ENCODE results near the gene KIAA0319L. TPM values are rescaled to one million over a fixed set of nuclear protein-coding genes. Genes with fewer than 3 reads are reported as not detected.
"Not testable (repeated sequence)": the region's sequence is repeated elsewhere in the genome, so short reads cannot be mapped to it uniquely, and the experiment has no call there.

The KIAA0319L gene
- total and polyA plus RNA-seq, 5 donors: 31.8 to 67.0 (median 58.5) TPM

DNA sequence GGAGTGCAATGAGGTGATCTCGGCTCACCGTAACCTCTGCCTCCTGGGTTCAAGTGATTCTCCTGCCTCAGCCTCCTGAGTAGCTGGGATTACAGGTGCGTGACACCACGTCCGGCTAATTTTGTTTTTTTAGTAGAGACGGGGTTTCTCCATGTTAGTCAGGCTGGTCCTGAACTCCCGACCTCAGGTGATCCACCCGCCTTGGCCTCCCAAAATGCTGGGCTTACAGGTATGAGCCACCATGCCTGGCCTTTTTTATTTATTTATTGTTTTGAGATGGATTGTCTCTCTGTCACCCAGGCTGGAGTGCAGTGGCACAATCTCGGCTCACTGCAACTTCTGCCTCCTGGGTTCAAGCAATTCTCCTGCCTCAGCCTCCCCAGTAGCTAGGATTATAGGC, 24.4 kb upstream of the KIAA0319L start:
- DNase-seq; intact Hi-C loops (cut with DNase I); ATAC-seq; H3K4me3 ChIP-seq (ENCODE audit: low read length); H3K4me1 ChIP-seq (ENCODE audit: control insufficient read depth, insufficient read depth, low read length); H3K27ac ChIP-seq (ENCODE audit: low read length); H3K9me3 ChIP-seq (ENCODE audit: control insufficient read depth, low read length); H3K27me3 ChIP-seq (ENCODE audit: control insufficient read depth, insufficient read depth): not testable (repeated sequence)
- WGBS: 96% methylated on average over 9 of the region's 9 CpGs

- H3K9me3 ChIP-seq (ENCODE audit: control insufficient read depth, low read length): no peaks in the 10 kb centered on the region
- no peak overlapping the region for H3K27ac ChIP-seq (ENCODE audit: low read length)
- no peak overlapping the region for H3K4me3 ChIP-seq (ENCODE audit: low read length)
- WGBS: 75% methylated on average over 4 of the region's 4 CpGs
- no peaks in the 10 kb centered on the region for H3K27me3 ChIP-seq (ENCODE audit: control insufficient read depth, insufficient read depth)
- no peak for DNase-seq
- no peak for ATAC-seq
- intact Hi-C loops (cut with DNase I): no loop called here
- peaks cover 4% of the 10 kb centered on the region for H3K4me1 ChIP-seq (ENCODE audit: control insufficient read depth, insufficient read depth, low read length)
These were observed 23.8 kb upstream of the KIAA0319L start for GRCh38 chr1:35580949-35581388.

DNA sequence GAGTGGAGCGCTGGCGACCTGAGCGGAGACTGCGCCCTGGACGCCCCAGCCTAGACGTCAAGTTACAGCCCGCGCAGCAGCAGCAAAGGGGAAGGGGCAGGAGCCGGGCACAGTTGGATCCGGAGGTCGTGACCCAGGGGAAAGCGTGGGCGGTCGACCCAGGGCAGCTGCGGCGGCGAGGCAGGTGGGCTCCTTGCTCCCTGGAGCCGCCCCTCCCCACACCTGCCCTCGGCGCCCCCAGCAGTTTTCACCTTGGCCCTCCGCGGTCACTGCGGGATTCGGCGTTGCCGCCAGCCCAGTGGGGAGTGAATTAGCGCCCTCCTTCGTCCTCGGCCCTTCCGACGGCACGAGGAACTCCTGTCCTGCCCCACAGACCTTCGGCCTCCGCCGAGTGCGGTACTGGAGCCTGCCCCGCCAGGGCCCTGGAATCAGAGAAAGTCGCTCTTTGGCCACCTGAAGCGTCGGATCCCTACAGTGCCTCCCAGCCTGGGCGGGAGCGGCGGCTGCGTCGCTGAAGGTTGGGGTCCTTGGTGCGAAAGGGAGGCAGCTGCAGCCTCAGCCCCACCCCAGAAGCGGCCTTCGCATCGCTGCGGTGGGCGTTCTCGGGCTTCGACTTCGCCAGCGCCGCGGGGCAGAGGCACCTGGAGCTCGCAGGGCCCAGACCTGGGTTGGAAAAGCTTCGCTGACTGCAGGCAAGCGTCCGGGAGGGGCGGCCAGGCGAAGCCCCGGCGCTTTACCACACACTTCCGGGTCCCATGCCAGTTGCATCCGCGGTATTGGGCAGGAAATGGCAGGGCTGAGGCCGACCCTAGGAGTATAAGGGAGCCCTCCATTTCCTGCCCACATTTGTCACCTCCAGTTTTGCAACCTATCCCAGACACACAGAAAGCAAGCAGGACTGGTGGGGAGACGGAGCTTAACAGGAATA, 20.1 kb upstream of the KIAA0319L start:
- no peaks in the 10 kb centered on the region for H3K27me3 ChIP-seq (ENCODE audit: control insufficient read depth, insufficient read depth)
- intact Hi-C loops (cut with DNase I): loop anchor here in 1 of 4 donors (10.0 kb wide), 1 partner anchor 197 kb away; no protein-coding TSS in a partner anchor

DNA sequence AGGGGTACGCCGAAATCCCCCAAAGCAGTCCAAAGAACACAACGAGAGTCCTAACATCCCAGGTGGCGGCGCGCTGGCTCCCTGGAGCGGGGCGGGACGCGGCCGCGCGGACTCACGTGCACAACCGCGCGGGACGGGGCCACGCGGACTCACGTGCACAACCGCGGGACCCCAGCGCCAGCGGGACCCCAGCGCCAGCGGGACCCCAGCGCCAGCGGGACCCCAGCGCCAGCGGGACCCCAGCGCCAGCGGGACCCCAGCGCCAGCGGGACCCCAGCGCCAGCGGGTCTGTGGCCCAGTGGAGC, 19.5 kb upstream of the KIAA0319L start:
- not testable (repeated sequence) for H3K9me3 ChIP-seq (ENCODE audit: control insufficient read depth, low read length); H3K27ac ChIP-seq (ENCODE audit: low read length); H3K27me3 ChIP-seq (ENCODE audit: control insufficient read depth, insufficient read depth); DNase-seq; ATAC-seq; H3K4me1 ChIP-seq (ENCODE audit: control insufficient read depth, insufficient read depth, low read length)
- intact Hi-C loops (cut with DNase I): loop anchor here in 1 of 4 donors (10.0 kb wide), 1 partner anchor 198 kb away; no protein-coding TSS in a partner anchor
- 8% methylated on average over 37 of the region's 37 CpGs for WGBS
- peak overlapping the region; percentile 55 for H3K4me3 ChIP-seq (ENCODE audit: low read length)

More for the DNA sequence above, 20.1 kb upstream of the KIAA0319L start:
- Histone ChIP-seq H3K9me3 (ENCODE audit: control insufficient read depth, low read length) (no peaks in the 10 kb centered on the region), H3K4me3 (ENCODE audit: low read length) (peak overlapping the region; percentile 55), H3K4me1 (ENCODE audit: control insufficient read depth, insufficient read depth, low read length) (peaks cover 4% of the 10 kb centered on the region), H3K27ac (ENCODE audit: low read length) (no peak overlapping the region)
- DNase-seq: peak; percentile 49 to 80 (median 76)
- ATAC-seq: peak; percentile 47 to 66
- 3% methylated on average over 70 of the region's 70 CpGs for WGBS

DNA sequence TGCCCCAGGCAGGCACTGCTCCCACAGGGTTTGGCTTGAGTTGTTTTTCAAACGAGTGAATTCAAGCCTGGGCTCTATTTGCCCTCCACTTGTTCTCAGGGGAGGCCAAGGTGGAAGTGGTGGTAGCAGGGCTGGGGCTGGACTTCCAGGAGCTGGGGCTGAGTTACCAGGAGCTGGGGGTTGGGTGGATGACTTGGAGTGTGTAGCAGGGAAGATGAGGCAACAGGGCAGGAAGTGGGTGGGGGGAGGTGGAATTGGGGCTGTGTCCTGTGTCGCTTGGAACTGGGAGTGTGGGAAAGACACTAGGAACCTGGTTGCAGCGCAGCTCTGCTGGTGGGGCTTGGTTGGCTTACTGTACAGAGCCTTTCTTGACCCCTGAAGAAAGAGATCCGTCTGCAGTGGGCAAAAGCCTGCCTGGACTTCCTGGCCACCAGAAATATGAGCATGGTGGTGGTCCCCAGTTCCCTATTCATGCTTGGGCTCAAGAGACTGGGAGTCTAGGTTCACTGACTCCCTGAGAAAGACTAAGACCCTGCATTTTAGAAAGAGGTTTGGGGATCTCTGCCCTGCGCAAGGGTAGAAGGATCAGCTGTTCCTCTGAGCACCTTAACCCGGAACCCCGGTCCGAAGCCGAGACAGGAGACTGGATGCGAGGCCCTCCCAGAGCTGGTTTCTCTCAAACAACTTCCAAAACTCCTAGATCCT, 19.0 kb upstream of the KIAA0319L start:
- no peak overlapping the region for H3K27ac ChIP-seq (ENCODE audit: low read length)
- no peak for DNase-seq
- no peaks in the 10 kb centered on the region for H3K9me3 ChIP-seq (ENCODE audit: control insufficient read depth, low read length)
- WGBS: 55% methylated on average over 10 of the region's 10 CpGs
- no peaks in the 10 kb centered on the region for H3K27me3 ChIP-seq (ENCODE audit: control insufficient read depth, insufficient read depth)
- ATAC-seq: no peak
- H3K4me3 ChIP-seq (ENCODE audit: low read length): no peak overlapping the region
- peaks cover 4% of the 10 kb centered on the region for H3K4me1 ChIP-seq (ENCODE audit: control insufficient read depth, insufficient read depth, low read length)
- intact Hi-C loops (cut with DNase I): loop anchor here in 1 of 4 donors (10.0 kb wide), 1 partner anchor 199 kb away; no protein-coding TSS in a partner anchor

GRCh38 chr1:35575416-35575958, 18.3 kb upstream of the KIAA0319L start:
- intact Hi-C loops (cut with DNase I): loop anchor here in 1 of 4 donors (10.0 kb wide), 1 partner anchor 199 kb away; no protein-coding TSS in a partner anchor
- peaks cover 4% of the 10 kb centered on the region for H3K4me1 ChIP-seq (ENCODE audit: control insufficient read depth, insufficient read depth, low read length)
- ATAC-seq: no peak
- no peaks in the 10 kb centered on the region for H3K27me3 ChIP-seq (ENCODE audit: control insufficient read depth, insufficient read depth)
- DNase-seq: no peak
- 93% methylated on average over 5 of the region's 5 CpGs for WGBS
- no peaks in the 10 kb centered on the region for H3K9me3 ChIP-seq (ENCODE audit: control insufficient read depth, low read length)
- H3K27ac ChIP-seq (ENCODE audit: low read length): no peak overlapping the region
- H3K4me3 ChIP-seq (ENCODE audit: low read length): no peak overlapping the region

- Histone ChIP-seq H3K27ac (ENCODE audit: low read length) (no peak overlapping the region), H3K9me3 (ENCODE audit: control insufficient read depth, low read length) (no peaks in the 10 kb centered on the region), H3K4me3 (ENCODE audit: low read length) (no peak overlapping the region), H3K27me3 (ENCODE audit: control insufficient read depth, insufficient read depth) (no peaks in the 10 kb centered on the region), H3K4me1 (ENCODE audit: control insufficient read depth, insufficient read depth, low read length) (peaks cover 4% of the 10 kb centered on the region)
- DNase-seq (no peak), ATAC-seq (no peak)
- intact Hi-C loops (cut with DNase I): loop anchor here in 2 of 4 donors (5.0 to 10.0 kb wide), 3 partner anchors 147 to 200 kb away; no protein-coding TSS in a partner anchor
- 83% methylated on average over 30 of the region's 30 CpGs for WGBS
These were observed 17.6 kb upstream of the KIAA0319L start for GRCh38 chr1:35574655-35575415.

DNA sequence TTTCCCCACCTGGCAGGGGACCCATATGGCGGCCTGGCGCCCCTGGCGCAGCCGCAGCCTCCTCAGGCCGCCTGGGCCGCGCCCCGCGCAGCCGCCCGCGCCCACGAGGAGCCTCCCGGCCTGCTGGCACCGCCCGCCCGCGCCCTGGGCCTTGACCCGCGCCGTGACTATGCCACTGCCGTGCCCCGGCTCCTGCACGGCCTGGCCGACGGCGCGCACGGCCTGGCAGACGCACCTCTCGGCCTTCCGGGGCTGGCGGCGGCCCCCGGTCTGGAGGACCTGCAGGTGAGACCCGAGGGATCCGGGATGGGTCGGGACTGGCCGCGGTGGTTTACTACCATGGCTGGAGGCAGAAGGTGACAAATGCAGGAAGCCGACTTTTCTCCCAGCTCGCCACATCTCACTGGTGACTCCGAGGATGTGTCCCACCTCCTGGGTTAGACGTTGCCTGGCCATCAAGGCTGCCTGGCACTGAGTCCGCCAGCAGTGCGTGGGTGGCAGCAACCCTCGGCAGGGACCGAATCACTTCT, 17.0 kb upstream of the KIAA0319L start:
- H3K4me1 ChIP-seq (ENCODE audit: control insufficient read depth, insufficient read depth, low read length): peaks cover 4% of the 10 kb centered on the region
- DNase-seq (no peak), ATAC-seq (no peak)
- intact Hi-C loops (cut with DNase I): loop anchor here in 2 of 4 donors (5.0 to 10.0 kb wide), 3 partner anchors 148 to 201 kb away; no protein-coding TSS in a partner anchor
- no peaks in the 10 kb centered on the region for H3K9me3 ChIP-seq (ENCODE audit: control insufficient read depth, low read length)
- no peak overlapping the region for H3K4me3 ChIP-seq (ENCODE audit: low read length)
- no peaks in the 10 kb centered on the region for H3K27me3 ChIP-seq (ENCODE audit: control insufficient read depth, insufficient read depth)
- H3K27ac ChIP-seq (ENCODE audit: low read length): no peak overlapping the region
- 40% methylated on average over 48 of the region's 48 CpGs for WGBS

GRCh38 chr1:35573198-35574124, 16.3 kb upstream of the KIAA0319L start, which contains the start of gene TFAP2E:
TSS of gene TFAP2E (plus strand) at chr1:35573314. CDS start at chr1:35573578, 264 bp downstream.
- intact Hi-C loops (cut with DNase I): loop anchor here in 2 of 4 donors (5.0 to 10.0 kb wide), 3 partner anchors 149 to 201 kb away; no protein-coding TSS in a partner anchor
- DNase-seq (peak; percentile 52 to 74 (median 70)), ATAC-seq (peak; percentile 43 to 48)
- Histone ChIP-seq H3K4me3 (ENCODE audit: low read length) (peak within 1 kb of the TSS; percentile 41), H3K27me3 (ENCODE audit: control insufficient read depth, insufficient read depth) (no peaks in the 10 kb centered on the region), H3K27ac (ENCODE audit: low read length) (no peak within 1 kb of the TSS), H3K4me1 (ENCODE audit: control insufficient read depth, insufficient read depth, low read length) (peaks cover 4% of the 10 kb centered on the region), H3K9me3 (ENCODE audit: control insufficient read depth, low read length) (no peaks in the 10 kb centered on the region)
- 11% methylated on average over 95 of the region's 95 CpGs for WGBS
